Esophagus muscularis mucosa (tissue), 3 donors: ENCODE data around the gene TBC1D9B.

Experiments
- CTCF ChIP-seq, 3 experiments: fragments of 200-600 bp in 2 of 3; fragments of 450-650 bp in 1 of 3; sonication (generic) in 2 of 3; IDR thresholded peaks; one replicate each; pipeline ENCODE4 v1.5.1; 2017 to 2019; ENCODE audit warnings: antibody characterized with exemption in 3 of 3, mild to moderate bottlenecking in 2 of 3, moderate library complexity in 1 of 3
- POLR2A ChIP-seq: fragments of 450-650 bp; IDR thresholded peaks from one replicate; pipeline ENCODE4 v1.6.1; 2017; ENCODE audit warnings: antibody characterized with exemption, moderate library complexity, mild to moderate bottlenecking, low read depth
- POLR2AphosphoS5 ChIP-seq, 2 donors: sonication (generic); formaldehyde crosslinking; IDR thresholded peaks; one replicate each; pipeline ENCODE4 v1.6.1; 2017; ENCODE audit warnings: antibody characterized with exemption in 2 of 2

GRCh38 chr5:179912951-179913350 lies 5.3 kb upstream of the TBC1D9B start:
- TF ChIP-seq CTCF (IDR thresholded peaks at IDR 0.05) (no peak), POLR2AphosphoS5 (IDR thresholded peaks at IDR 0.05) (no peak), POLR2A (no peak)
